HCT116 (cell line): ENCODE data around the gene SDK2. TPM values are rescaled to one million over a fixed set of nuclear protein-coding genes. Genes with fewer than 3 reads are reported as not detected.
"Not testable (repeated sequence)": the region's sequence is repeated elsewhere in the genome, so short reads cannot be mapped to it uniquely, and the experiment has no call there.

Experiments
- ATAC-seq: fragments of 200-7000 bp; cut with Tn5 transposase; 2 replicates; pipeline ENCODE4 v1.9.1; 2020; ENCODE audit warnings: mild to moderate bottlenecking, moderate library complexity
- BruUV-seq: library from RNA; stranded (reverse); fragments of 400-500 nt; replicated peaks from 2 replicates; lab custom pipeline; 2021; lab: Mats Ljungman, UMichigan
- CTCF ChIA-PET: fragments of 300-600 bp; sonication (Branson Sonifier 250); formaldehyde crosslinking; loops from one replicate; lab custom pipeline; 2021; ENCODE audit warnings: antibody characterized with exemption; lab: Charles Lee
- POLR2A ChIA-PET: fragments of 300-600, 350-600 bp; sonication (Branson Sonifier 250); formaldehyde crosslinking; loops from one replicate; lab custom pipeline; 2021; ENCODE audit warnings: antibody characterized with exemption; lab: Charles Lee
- RAD21 ChIA-PET, 2 experiments: fragments of 300-600 bp; sonication (Branson Sonifier 250); formaldehyde crosslinking; loops; one replicate each; lab custom pipeline; 2023; ENCODE audit warnings: low total read pairs in 2 of 2; ENCODE audit not compliant: uncharacterized antibody in 2 of 2, unreplicated experiment in 2 of 2, low non-redundant PET in 1 of 2; lab: Charles Lee
- DNase-seq: peaks from one replicate; pipeline ENCODE4 v3.0.0-alpha.2; 2010; ENCODE audit warnings: low read depth, low spot score
- H2AFZ ChIP-seq: fragments of 200-600 bp; shearing (Covaris generic), sonication (generic); 2 replicates; pipeline ENCODE4 v1.6.1; 2017; ENCODE audit warnings: low read depth, mixed run types, mixed read lengths, antibody characterized with exemption, low read length; ENCODE audit not compliant: poor library complexity, severe bottlenecking
- H3K27ac ChIP-seq: 2 replicates; pipeline ENCODE4 v1.5.1; 2012; ENCODE audit warnings: low read depth, low read length
- H3K27me3 ChIP-seq: fragments of 200-600 bp; sonication (generic); 2 replicates; pipeline ENCODE4 v1.6.1; 2016; ENCODE audit warnings: mixed run types, low read length, mixed read lengths; ENCODE audit not compliant: insufficient read depth
- H3K36me3 ChIP-seq, 2 experiments: fragments of 200-500 bp in 1 of 2; fragments of 200-600 bp in 1 of 2; sonication (Bioruptor generic) in 1 of 2; sonication (generic) in 1 of 2; 2 replicates each; pipeline versions ENCODE4 v1.5.1 to v1.6.1; 2014 to 2016; ENCODE audit warnings: low read length in 2 of 2, inconsistent platforms in 1 of 2, mixed read lengths in 1 of 2, mixed run types in 1 of 2; ENCODE audit not compliant: insufficient read depth in 2 of 2, control insufficient read depth in 1 of 2
- H3K4me1 ChIP-seq, 2 experiments: fragments of 200-600 bp in 1 of 2; sonication (generic) in 1 of 2; 2 replicates each; pipeline versions ENCODE4 v1.5.1 to v1.6.1; 2012 to 2017; ENCODE audit warnings: low read length in 2 of 2, inconsistent platforms in 1 of 2, mild to moderate bottlenecking in 1 of 2, mixed read lengths in 1 of 2, mixed run types in 1 of 2, moderate library complexity in 1 of 2; ENCODE audit not compliant: insufficient read depth in 2 of 2, control insufficient read depth in 1 of 2
- H3K4me2 ChIP-seq: fragments of 200-600 bp; sonication (generic); 2 replicates; pipeline ENCODE4 v1.6.1; 2017; ENCODE audit warnings: mixed run types, low read length, mixed read lengths
- H3K4me3 ChIP-seq, 2 experiments: fragments of 200-600 bp in 1 of 2; sonication (generic) in 1 of 2; replicated peaks in 1 of 2; 2 replicates each; pipeline ENCODE4 v1.5.1; 2011 to 2016; ENCODE audit warnings: low read length in 2 of 2, control low read depth in 1 of 2, low read depth in 1 of 2, mild to moderate bottlenecking in 1 of 2, mixed read lengths in 1 of 2, mixed run types in 1 of 2
- H3K79me2 ChIP-seq: fragments of 200-600 bp; sonication (generic); 2 replicates; pipeline ENCODE4 v1.6.1; 2017; ENCODE audit warnings: mild to moderate bottlenecking, mixed run types, low read length, moderate library complexity, mixed read lengths; ENCODE audit not compliant: insufficient read depth
- H3K9ac ChIP-seq: fragments of 200-600 bp; sonication (generic); 2 replicates; pipeline ENCODE4 v1.6.1; 2016; ENCODE audit warnings: low read length, mixed read lengths
- H3K9me2 ChIP-seq: fragments of 200-600 bp; sonication (generic), shearing (Covaris generic); 2 replicates; pipeline ENCODE4 v1.6.1; 2017; ENCODE audit warnings: mixed run types, mild to moderate bottlenecking, moderate library complexity; ENCODE audit not compliant: insufficient read depth
- H3K9me3 ChIP-seq, 2 experiments: fragments of 200-500 bp in 1 of 2; fragments of 200-600 bp in 1 of 2; sonication (Bioruptor generic) in 1 of 2; sonication (generic) in 1 of 2; 2 replicates each; pipeline ENCODE4 v1.6.1; 2014 to 2017; ENCODE audit warnings: low read length in 2 of 2, mixed read lengths in 2 of 2, inconsistent platforms in 1 of 2, low read depth in 1 of 2, mild to moderate bottlenecking in 1 of 2, mixed run types in 1 of 2, moderate library complexity in 1 of 2; ENCODE audit not compliant: control insufficient read depth in 1 of 2, insufficient read depth in 1 of 2
- H4K20me1 ChIP-seq: fragments of 200-600 bp; sonication (generic), shearing (Covaris generic); 2 replicates; pipeline ENCODE4 v1.6.1; 2017; ENCODE audit warnings: mixed run types, mild to moderate bottlenecking, moderate library complexity; ENCODE audit not compliant: insufficient read depth
- CBX3 ChIP-seq: IDR thresholded peaks from 2 replicates; pipeline ENCODE4 v1.6.1; 2012; ENCODE audit warnings: low read depth
- CEBPB ChIP-seq: IDR thresholded peaks from 2 replicates; pipeline ENCODE4 v1.6.1; 2012; ENCODE audit warnings: low read depth
- CTCF ChIP-seq, 3 experiments: fragments of 200-600 bp in 1 of 3; sonication (generic) in 1 of 3; IDR thresholded peaks in 2 of 3; conservative IDR thresholded peaks in 1 of 3; 2 replicates each; pipeline ENCODE4 v1.5.1; 2012 to 2017; ENCODE audit warnings: low read depth in 2 of 3, low read length in 2 of 3, antibody characterized with exemption in 1 of 3, borderline replicate concordance in 1 of 3, control low read depth in 1 of 3, mild to moderate bottlenecking in 1 of 3, mixed read lengths in 1 of 3, mixed run types in 1 of 3, moderate library complexity in 1 of 3; ENCODE audit not compliant: insufficient read depth in 1 of 3
- EGR1 ChIP-seq: IDR thresholded peaks from 2 replicates; pipeline ENCODE4 v1.6.1; 2012; ENCODE audit warnings: low read depth
- ELF1 ChIP-seq: IDR thresholded peaks from 2 replicates; pipeline ENCODE4 v1.6.1; 2012; ENCODE audit warnings: low read depth, borderline replicate concordance
- EZH2 ChIP-seq: fragments of 200-600 bp; sonication (generic); IDR thresholded peaks from 2 replicates; pipeline ENCODE4 v1.6.1; 2017; ENCODE audit warnings: antibody characterized with exemption, mixed run types
- EZH2phosphoT487 ChIP-seq: fragments of 200-600 bp; IDR thresholded peaks from 2 replicates; pipeline ENCODE4 v1.6.1; 2018; ENCODE audit warnings: antibody characterized with exemption, borderline replicate concordance
- FOSL1 ChIP-seq: IDR thresholded peaks from 2 replicates; pipeline ENCODE4 v1.6.1; 2012; ENCODE audit warnings: low read depth
- MAX ChIP-seq: IDR thresholded peaks from 2 replicates; pipeline ENCODE4 v1.6.1; 2012
- POLR2AphosphoS5 ChIP-seq: IDR thresholded peaks from 2 replicates; pipeline ENCODE4 v1.6.1; 2011; ENCODE audit warnings: mild to moderate bottlenecking, low read depth, low read length, moderate library complexity
- REST ChIP-seq: IDR thresholded peaks from 2 replicates; pipeline ENCODE4 v1.6.1; 2012; ENCODE audit warnings: low read depth
- SIN3A ChIP-seq: IDR thresholded peaks from 2 replicates; pipeline ENCODE4 v1.6.1; 2012; ENCODE audit warnings: low read depth
- SP1 ChIP-seq: IDR thresholded peaks from 2 replicates; pipeline ENCODE4 v1.6.1; 2012; ENCODE audit warnings: low read depth
- SRF ChIP-seq: IDR thresholded peaks from 2 replicates; pipeline ENCODE4 v1.6.1; 2012; ENCODE audit warnings: low read depth
- TCF7L2 ChIP-seq: IDR thresholded peaks from 2 replicates; pipeline ENCODE4 v1.7.0; 2011; ENCODE audit warnings: borderline replicate concordance, inconsistent platforms; ENCODE audit not compliant: insufficient read depth, insufficient read length; ENCODE audit errors: extremely low read depth
- ZNF274 ChIP-seq: fragments of 200-500 bp; sonication (Bioruptor generic); IDR thresholded peaks from 2 replicates; pipeline ENCODE4 v1.6.1; 2014; ENCODE audit warnings: mild to moderate bottlenecking, low read depth, low read length, inconsistent platforms
- intact Hi-C: fragments of 100-400 bp; cut with micrococcal nuclease; formaldehyde crosslinking; loops from 2 replicates; pipeline ENCODE4 v1.10.0; 2022
- total RNA-seq: library from RNA; stranded (reverse); gene quantifications from one replicate; pipeline ENCODE4 v1.2.1, GENCODE V29; 2021; ENCODE audit not compliant: unreplicated experiment

SDK2 gene
- total RNA-seq, 1 experiment from 2014 or later = 0.10 TPM

- BruUV-seq, H3K27me3 ChIP-seq, intact Hi-C loops, DNase-seq, CTCF ChIA-PET, H3K79me2 ChIP-seq, H3K9me3 ChIP-seq, H3K4me1 ChIP-seq, RAD21 ChIA-PET, POLR2A ChIA-PET, H4K20me1 ChIP-seq, H3K9ac ChIP-seq, H3K27ac ChIP-seq, H3K4me3 ChIP-seq, H3K36me3 ChIP-seq, H3K4me2 ChIP-seq, ATAC-seq, H3K9me2 ChIP-seq, H2AFZ ChIP-seq: not testable (repeated sequence)
These were observed 190.8 kb downstream of the SDK2 start for GRCh38 chr17:73453494-73453893.

GRCh38 chr17:73453090-73453489 is 191.2 kb downstream of the SDK2 start:
- ChIA-PET POLR2A (no interaction called here), RAD21 (no interaction called here), CTCF (no interaction called here)
- intact Hi-C loops = no loop called here
- ATAC-seq (no peak), DNase-seq (no peak)
- Histone ChIP-seq H3K27ac (no peak overlapping the region), H3K4me1 (no peaks in the 10 kb centered on the region), H3K9ac (no peak overlapping the region), H3K36me3 (no peaks in the 10 kb centered on the region), H3K4me3 (no peak overlapping the region), H3K9me2 (no peaks in the 10 kb centered on the region), H3K4me2 (no peak overlapping the region), H2AFZ (no peak overlapping the region), H3K27me3 (no peaks in the 10 kb centered on the region), H3K79me2 (no peaks in the 10 kb centered on the region), H3K9me3 (peaks cover 0 to 5% of the 10 kb centered on the region in 2 experiments; a peak in 1 of 4 replicates), H4K20me1 (no peaks in the 10 kb centered on the region)
- TF ChIP-seq CTCF (IDR thresholded peaks at IDR 0.05 in 2 of 3, conservative IDR thresholded peaks at IDR 0.05 in 1 of 3; ENCODE audit: borderline replicate concordance in 1 of 3, insufficient read depth in 1 of 3, low read depth in 2 of 3, low read length in 2 of 3) = no peak
- TF ChIP-seq REST = no peak
- no peak for TF ChIP-seq EGR1
- TF ChIP-seq CBX3 = no peak
- no peak for TF ChIP-seq POLR2AphosphoS5
- no peak for TF ChIP-seq SRF
- TF ChIP-seq EZH2phosphoT487 = no peak
- TF ChIP-seq EZH2 = no peak
- no peak for TF ChIP-seq FOSL1
- TF ChIP-seq SP1 = no peak
- TF ChIP-seq TCF7L2 = no peak
- TF ChIP-seq CEBPB = no peak
- TF ChIP-seq MAX = no peak
- TF ChIP-seq ELF1 = no peak
- no peak for TF ChIP-seq SIN3A
- TF ChIP-seq ZNF274 = no peak
- BruUV-seq = no TSS peak
